Subcutaneous abdominal adipose tissue (tissue), 5 donors: Measurements from ENCODE around the gene CC2D1A.
A peak's percentile ranks its signal among the peaks of the same experiment; 100 is the strongest.

Experiments used
- H3K27ac ChIP-seq: one replicate; pipeline ENCODE4 v1.7.0; 2013; ENCODE audit warnings: low read depth, mild to moderate bottlenecking, inconsistent platforms, low read length, moderate library complexity
- H3K27me3 ChIP-seq, 5 donors: one replicate each; pipeline ENCODE4 v1.7.0; 2013; ENCODE audit warnings: low read length in 5 of 5, inconsistent platforms in 1 of 5; ENCODE audit not compliant: control insufficient read depth in 5 of 5, insufficient read depth in 4 of 5
- H3K36me3 ChIP-seq, 5 donors: one replicate each; pipeline ENCODE4 v1.7.0; 2013; ENCODE audit warnings: low read length in 5 of 5; ENCODE audit not compliant: control insufficient read depth in 5 of 5, insufficient read depth in 5 of 5
- H3K4me1 ChIP-seq, 5 donors: one replicate each; pipeline ENCODE4 v1.7.0; 2013; ENCODE audit warnings: low read length in 5 of 5, mild to moderate bottlenecking in 3 of 5, moderate library complexity in 1 of 5; ENCODE audit not compliant: control insufficient read depth in 5 of 5, insufficient read depth in 5 of 5
- H3K4me3 ChIP-seq, 5 donors: one replicate each; pipeline ENCODE4 v1.7.0; 2013; ENCODE audit warnings: low read length in 5 of 5, low read depth in 1 of 5
- H3K9ac ChIP-seq, 5 donors: one replicate each; pipeline ENCODE4 v1.7.0; 2013; ENCODE audit warnings: low read length in 5 of 5, mild to moderate bottlenecking in 4 of 5, moderate library complexity in 3 of 5
- H3K9me3 ChIP-seq, 5 donors: one replicate each; pipeline ENCODE4 v1.7.0; 2013; ENCODE audit warnings: low read length in 5 of 5; ENCODE audit not compliant: control insufficient read depth in 5 of 5
- donor health status: healthy.
- donor health status: healthy.
- donor health status: healthy.
- donor health status: healthy.
- donor health status: healthy.

CC2D1A gene

GRCh38 chr19:13876834-13877233 lies 29.2 kb upstream of the CC2D1A start, which contains the start of gene NANOS3:
TSS of gene NANOS3 (plus strand) at chr19:13877134. CDS start at chr19:13877249, 115 bp downstream.
- Histone ChIP-seq H3K4me3 (no peak within 1 kb of the TSS), H3K27me3 (peaks cover 0 to 2% (median 0%) of the 10 kb centered on the region in 5 donors), H3K9me3 (no peaks in the 10 kb centered on the region), H3K4me1 (peaks cover 2 to 41% (median 28%) of the 10 kb centered on the region in 5 donors), H3K27ac (no peak within 1 kb of the TSS), H3K9ac (peak within 1 kb of the TSS in 1 of 5 donors; percentile 35), H3K36me3 (no peaks in the 10 kb centered on the region)

GRCh38 chr19:13877303-13877702 lies 28.7 kb upstream of the CC2D1A start:
- no peaks in the 10 kb centered on the region for H3K36me3 ChIP-seq
- no peak overlapping the region for H3K4me3 ChIP-seq
- no peak overlapping the region for H3K27ac ChIP-seq
- peaks cover 2 to 45% (median 33%) of the 10 kb centered on the region in 5 donors for H3K4me1 ChIP-seq
- H3K27me3 ChIP-seq: peaks cover 0 to 2% (median 0%) of the 10 kb centered on the region in 5 donors
- H3K9ac ChIP-seq: peak overlapping the region in 1 of 5 donors; percentile 35
- H3K9me3 ChIP-seq: no peaks in the 10 kb centered on the region

GRCh38 chr19:13880059-13881043 lies 25.6 kb upstream of the CC2D1A start:
- peak overlapping the region; percentile 54 for H3K27ac ChIP-seq
- peak overlapping the region in 4 of 5 donors; percentile 42 to 46 (median 44) for H3K4me3 ChIP-seq
- H3K9ac ChIP-seq: peak overlapping the region in 3 of 5 donors; percentile 8 to 69 (median 64)
- no peaks in the 10 kb centered on the region for H3K36me3 ChIP-seq
- peaks cover 0 to 28% (median 20%) of the 10 kb centered on the region in 5 donors for H3K4me1 ChIP-seq
- H3K9me3 ChIP-seq: no peaks in the 10 kb centered on the region
- H3K27me3 ChIP-seq: peaks cover 0 to 2% (median 0%) of the 10 kb centered on the region in 5 donors

GRCh38 chr19:13881251-13881691 lies 24.7 kb upstream of the CC2D1A start:
- peak overlapping the region; percentile 54 for H3K27ac ChIP-seq

GRCh38 chr19:13881692-13882418 lies 24.1 kb upstream of the CC2D1A start:
- Histone ChIP-seq H3K9ac (peak overlapping the region in 1 of 5 donors; percentile 12), H3K4me1 (peaks cover 0 to 28% (median 20%) of the 10 kb centered on the region in 5 donors), H3K27ac (peak overlapping the region; percentile 54)

More at GRCh38 chr19:13881251-13881691, 24.7 kb upstream of the CC2D1A start:
- peaks cover 0 to 28% (median 20%) of the 10 kb centered on the region in 5 donors for H3K4me1 ChIP-seq
- no peaks in the 10 kb centered on the region for H3K9me3 ChIP-seq
- peaks cover 0 to 2% (median 0%) of the 10 kb centered on the region in 5 donors for H3K27me3 ChIP-seq
- no peak overlapping the region for H3K4me3 ChIP-seq
- H3K36me3 ChIP-seq: no peaks in the 10 kb centered on the region
- H3K9ac ChIP-seq: no peak overlapping the region

GRCh38 chr19:13882419-13882795 lies 23.6 kb upstream of the CC2D1A start:
- H3K27ac ChIP-seq: no peak overlapping the region
- H3K9ac ChIP-seq: peak overlapping the region in 1 of 5 donors; percentile 12

More at GRCh38 chr19:13881692-13882418, 24.1 kb upstream of the CC2D1A start:
- H3K27me3 ChIP-seq: peaks cover 0 to 2% (median 0%) of the 10 kb centered on the region in 5 donors
- no peaks in the 10 kb centered on the region for H3K9me3 ChIP-seq
- H3K4me3 ChIP-seq: no peak overlapping the region
- H3K36me3 ChIP-seq: no peaks in the 10 kb centered on the region

GRCh38 chr19:13882836-13883235 lies 23.2 kb upstream of the CC2D1A start:
- H3K9ac ChIP-seq: no peak overlapping the region
- H3K36me3 ChIP-seq: no peaks in the 10 kb centered on the region
- H3K27ac ChIP-seq: no peak overlapping the region
- H3K4me1 ChIP-seq: peaks cover 0 to 32% (median 20%) of the 10 kb centered on the region in 5 donors
- no peak overlapping the region for H3K4me3 ChIP-seq
- no peaks in the 10 kb centered on the region for H3K9me3 ChIP-seq
- peaks cover 0 to 2% (median 0%) of the 10 kb centered on the region in 5 donors for H3K27me3 ChIP-seq

More at GRCh38 chr19:13882419-13882795, 23.6 kb upstream of the CC2D1A start:
- Histone ChIP-seq H3K36me3 (no peaks in the 10 kb centered on the region), H3K4me1 (peaks cover 0 to 32% (median 20%) of the 10 kb centered on the region in 5 donors), H3K27me3 (peaks cover 0 to 2% (median 0%) of the 10 kb centered on the region in 5 donors), H3K9me3 (no peaks in the 10 kb centered on the region), H3K4me3 (no peak overlapping the region)

- H3K9me3 ChIP-seq: no peaks in the 10 kb centered on the region
- H3K27me3 ChIP-seq: peaks cover 0 to 2% (median 0%) of the 10 kb centered on the region in 5 donors
- no peak overlapping the region for H3K9ac ChIP-seq
- no peaks in the 10 kb centered on the region for H3K36me3 ChIP-seq
- H3K4me3 ChIP-seq: no peak overlapping the region
- H3K4me1 ChIP-seq: peaks cover 0 to 32% (median 20%) of the 10 kb centered on the region in 5 donors
- H3K27ac ChIP-seq: no peak overlapping the region
Observed at GRCh38 chr19:13883516-13884064, 22.4 kb upstream of the CC2D1A start.

GRCh38 chr19:13884726-13885591 lies 21.0 kb upstream of the CC2D1A start:
- Histone ChIP-seq H3K27me3 (peaks cover 0 to 3% (median 0%) of the 10 kb centered on the region in 5 donors), H3K4me3 (no peak overlapping the region), H3K4me1 (peaks cover 0 to 29% (median 15%) of the 10 kb centered on the region in 5 donors), H3K27ac (no peak overlapping the region), H3K36me3 (no peaks in the 10 kb centered on the region), H3K9me3 (no peaks in the 10 kb centered on the region), H3K9ac (no peak overlapping the region)
